MM.1S (cell line): ENCODE measurements around the gene GINM1.

ENCODE experiments used
- DNase-seq: peaks from one replicate; pipeline ENCODE4 v3.0.0-alpha.2; 2015
- H2AFZ ChIP-seq: fragments of 300-600 bp; sonication (generic); 2 replicates; pipeline ENCODE4 v1.6.0; 2016; ENCODE audit warnings: antibody characterized with exemption, low read length
- H3F3A ChIP-seq: fragments of 300-600 bp; sonication (generic); 2 replicates; pipeline ENCODE4 v1.6.1; 2016; ENCODE audit warnings: mild to moderate bottlenecking, antibody characterized with exemption, low read length, moderate library complexity, mixed read lengths; ENCODE audit not compliant: insufficient read depth
- H3K27ac ChIP-seq: fragments of 300-600 bp; sonication (generic); 2 replicates; pipeline ENCODE4 v1.5.1; 2016; ENCODE audit warnings: mild to moderate bottlenecking, low read length
- H3K27me3 ChIP-seq: fragments of 300-600 bp; sonication (generic); replicated peaks from 2 replicates; pipeline ENCODE4 v1.6.0; 2016; ENCODE audit warnings: low read length; ENCODE audit not compliant: insufficient read depth
- H3K36me3 ChIP-seq: fragments of 300-600 bp; sonication (generic); replicated peaks from 2 replicates; pipeline ENCODE4 v1.6.1; 2016; ENCODE audit warnings: mild to moderate bottlenecking, low read length, mixed read lengths; ENCODE audit not compliant: insufficient read depth
- H3K4me1 ChIP-seq: fragments of 300-600 bp; sonication (generic); 2 replicates; pipeline ENCODE4 v1.6.1; 2016; ENCODE audit warnings: low read length, mixed read lengths
- H3K4me2 ChIP-seq: fragments of 300-600 bp; sonication (generic); 2 replicates; pipeline ENCODE4 v1.6.0; 2016; ENCODE audit warnings: low read depth, low read length
- H3K4me3 ChIP-seq: fragments of 300-600 bp; sonication (generic); 2 replicates; pipeline ENCODE4 v1.5.1; 2016; ENCODE audit warnings: low read length, mixed read lengths
- H3K79me2 ChIP-seq: fragments of 300-600 bp; sonication (generic); 2 replicates; pipeline ENCODE4 v1.6.1; 2016; ENCODE audit warnings: mixed run types, low read length, mixed read lengths
- H3K9ac ChIP-seq: fragments of 300-600 bp; sonication (generic); 2 replicates; pipeline ENCODE4 v1.6.1; 2016; ENCODE audit warnings: low read length, mixed read lengths
- H3K9me2 ChIP-seq: fragments of 300-600 bp; sonication (generic); replicated peaks from 2 replicates; pipeline ENCODE4 v1.6.1; 2016; ENCODE audit warnings: mild to moderate bottlenecking, low read length, mixed read lengths; ENCODE audit not compliant: insufficient read depth
- H3K9me3 ChIP-seq: fragments of 300-600 bp; sonication (generic); replicated peaks from 2 replicates; pipeline ENCODE4 v1.6.1; 2016; ENCODE audit warnings: mild to moderate bottlenecking, low read length, mixed read lengths; ENCODE audit not compliant: insufficient read depth
- H4K20me1 ChIP-seq: fragments of 300-600 bp; sonication (generic); 2 replicates; pipeline ENCODE4 v1.6.1; 2016; ENCODE audit warnings: mild to moderate bottlenecking, low read length, moderate library complexity, mixed read lengths; ENCODE audit not compliant: insufficient read depth
- EZH2 ChIP-seq: fragments of 300-600 bp; sonication (generic); optimal IDR thresholded peaks from 2 replicates; pipeline ENCODE3; 2017; ENCODE audit warnings: low read depth, mild to moderate bottlenecking, antibody characterized with exemption, low read length, mixed read lengths
- EZH2phosphoT487 ChIP-seq: fragments of 300-600 bp; sonication (generic); IDR thresholded peaks from 2 replicates; pipeline ENCODE4 v1.6.1; 2018; ENCODE audit warnings: antibody characterized with exemption, low read length
- TF ChIP-seq, protein P1 (sequence below): fragments of 300-600 bp; sonication (generic); IDR thresholded peaks from 2 replicates; pipeline ENCODE4 v1.5.1; 2016; ENCODE audit warnings: antibody characterized with exemption, low read length, mixed read lengths

GINM1 gene, protein sequence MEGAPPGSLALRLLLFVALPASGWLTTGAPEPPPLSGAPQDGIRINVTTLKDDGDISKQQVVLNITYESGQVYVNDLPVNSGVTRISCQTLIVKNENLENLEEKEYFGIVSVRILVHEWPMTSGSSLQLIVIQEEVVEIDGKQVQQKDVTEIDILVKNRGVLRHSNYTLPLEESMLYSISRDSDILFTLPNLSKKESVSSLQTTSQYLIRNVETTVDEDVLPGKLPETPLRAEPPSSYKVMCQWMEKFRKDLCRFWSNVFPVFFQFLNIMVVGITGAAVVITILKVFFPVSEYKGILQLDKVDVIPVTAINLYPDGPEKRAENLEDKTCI

DNA sequence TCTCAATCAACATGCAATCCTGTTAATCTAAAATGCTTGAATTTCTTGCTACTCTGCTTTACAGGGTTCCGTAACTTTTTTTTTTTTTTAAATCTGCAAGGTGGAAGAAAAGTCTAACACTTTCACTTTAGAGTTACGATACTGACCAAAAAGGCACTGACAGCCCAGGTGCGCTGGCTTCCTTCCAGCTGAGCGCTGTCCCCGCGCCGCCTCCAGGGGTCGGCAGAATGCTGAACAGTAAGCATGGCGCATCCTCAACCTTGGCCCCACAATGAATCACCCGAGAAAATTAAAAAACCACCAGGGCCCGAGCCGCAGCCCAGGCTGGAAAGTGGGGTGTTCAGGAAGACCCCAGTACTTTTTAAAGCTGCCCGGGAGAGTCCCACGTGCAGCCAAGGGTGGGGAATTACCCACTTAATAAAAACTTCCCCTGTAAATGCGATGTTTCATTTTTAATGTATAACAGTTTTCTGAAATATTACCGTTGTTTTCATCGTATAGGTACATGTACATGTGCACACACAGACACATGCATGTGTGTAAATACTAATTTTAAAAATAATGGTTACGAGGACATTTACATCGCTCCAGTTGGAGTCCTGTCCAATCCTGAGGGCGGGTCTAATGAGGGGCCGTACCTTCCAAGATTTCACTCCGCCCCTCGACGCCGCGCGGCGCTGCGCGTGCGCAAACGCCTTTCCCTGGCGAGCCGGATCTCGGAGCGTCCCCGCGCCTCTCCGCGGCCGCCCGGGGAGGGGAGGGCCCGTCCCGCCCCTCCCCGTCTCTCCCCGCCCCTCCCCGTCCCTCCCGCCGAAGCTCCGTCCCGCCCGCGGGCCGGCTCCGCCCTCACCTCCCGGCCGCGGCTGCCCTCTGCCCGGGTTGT, at the start of gene GINM1:
TSS of gene GINM1 (plus strand) at position 849 of the 883 bp plus-strand sequence. CDS start 40 bp downstream, outside the sequence.
- Histone ChIP-seq H3K9ac (peak within 1 kb of the TSS; percentile 69), H3K4me2 (peak within 1 kb of the TSS; percentile 74), H3K27me3 (peaks cover 18% of the 10 kb centered on the region), H3K27ac (peak within 1 kb of the TSS; percentile 55; the same call in 1 of the 2 replicates), H3K36me3 (no peaks in the 10 kb centered on the region), H2AFZ (peak within 1 kb of the TSS; percentile 81), H3K4me1 (peaks cover 6% of the 10 kb centered on the region; the same call in 1 of the 2 replicates), H3K4me3 (peak within 1 kb of the TSS; percentile 75), H4K20me1 (no peaks in the 10 kb centered on the region), H3K9me2 (no peaks in the 10 kb centered on the region), H3K79me2 (peaks cover 22% of the 10 kb centered on the region), H3F3A (no peaks in the 10 kb centered on the region; the same call in 1 of the 2 replicates), H3K9me3 (no peaks in the 10 kb centered on the region)
- DNase-seq, result peak; percentile 86
- TF ChIP-seq EZH2phosphoT487, result no peak
- TF ChIP-seq, protein P1, sequence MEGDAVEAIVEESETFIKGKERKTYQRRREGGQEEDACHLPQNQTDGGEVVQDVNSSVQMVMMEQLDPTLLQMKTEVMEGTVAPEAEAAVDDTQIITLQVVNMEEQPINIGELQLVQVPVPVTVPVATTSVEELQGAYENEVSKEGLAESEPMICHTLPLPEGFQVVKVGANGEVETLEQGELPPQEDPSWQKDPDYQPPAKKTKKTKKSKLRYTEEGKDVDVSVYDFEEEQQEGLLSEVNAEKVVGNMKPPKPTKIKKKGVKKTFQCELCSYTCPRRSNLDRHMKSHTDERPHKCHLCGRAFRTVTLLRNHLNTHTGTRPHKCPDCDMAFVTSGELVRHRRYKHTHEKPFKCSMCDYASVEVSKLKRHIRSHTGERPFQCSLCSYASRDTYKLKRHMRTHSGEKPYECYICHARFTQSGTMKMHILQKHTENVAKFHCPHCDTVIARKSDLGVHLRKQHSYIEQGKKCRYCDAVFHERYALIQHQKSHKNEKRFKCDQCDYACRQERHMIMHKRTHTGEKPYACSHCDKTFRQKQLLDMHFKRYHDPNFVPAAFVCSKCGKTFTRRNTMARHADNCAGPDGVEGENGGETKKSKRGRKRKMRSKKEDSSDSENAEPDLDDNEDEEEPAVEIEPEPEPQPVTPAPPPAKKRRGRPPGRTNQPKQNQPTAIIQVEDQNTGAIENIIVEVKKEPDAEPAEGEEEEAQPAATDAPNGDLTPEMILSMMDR, result peak; percentile 57
- TF ChIP-seq EZH2, result no peak

DNA sequence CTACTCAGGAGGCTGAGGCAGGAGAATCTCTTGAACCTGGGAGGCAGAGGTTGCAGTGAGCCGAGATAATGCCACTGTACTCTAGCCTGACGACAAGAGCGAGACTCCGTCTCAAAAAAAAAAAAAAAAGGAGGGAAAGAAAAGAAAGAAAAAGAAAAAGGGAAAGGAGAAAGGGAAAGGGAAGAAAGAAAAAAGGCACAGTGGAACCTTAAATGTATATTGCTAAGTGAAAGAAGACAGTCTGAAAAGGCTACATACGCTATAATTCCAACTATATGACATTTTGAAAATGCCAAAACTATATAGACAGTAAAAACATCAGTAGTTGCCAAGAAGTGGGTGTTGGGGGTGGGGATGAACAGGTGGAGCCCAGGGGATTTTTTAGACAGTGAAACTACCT, 36.5 kb upstream of the GINM1 start:
- H3K4me3 ChIP-seq, result no peak overlapping the region
- H3K9ac ChIP-seq, result no peak overlapping the region
- H3K4me2 ChIP-seq, result no peak overlapping the region
- H3K9me2 ChIP-seq, result no peaks in the 10 kb centered on the region
- no peaks in the 10 kb centered on the region for H3K27me3 ChIP-seq
- no peaks in the 10 kb centered on the region for H3K79me2 ChIP-seq
- DNase-seq, result no peak
- no peak overlapping the region for H3K27ac ChIP-seq
- no peaks in the 10 kb centered on the region for H3K36me3 ChIP-seq
- H3K4me1 ChIP-seq, result no peaks in the 10 kb centered on the region
- no peaks in the 10 kb centered on the region for H3K9me3 ChIP-seq
- TF ChIP-seq EZH2phosphoT487, result no peak
- TF ChIP-seq, protein P1, result no peak
- no peak for TF ChIP-seq EZH2
- H2AFZ ChIP-seq, result no peak overlapping the region
- H3F3A ChIP-seq, result no peaks in the 10 kb centered on the region
- no peaks in the 10 kb centered on the region for H4K20me1 ChIP-seq

DNA sequence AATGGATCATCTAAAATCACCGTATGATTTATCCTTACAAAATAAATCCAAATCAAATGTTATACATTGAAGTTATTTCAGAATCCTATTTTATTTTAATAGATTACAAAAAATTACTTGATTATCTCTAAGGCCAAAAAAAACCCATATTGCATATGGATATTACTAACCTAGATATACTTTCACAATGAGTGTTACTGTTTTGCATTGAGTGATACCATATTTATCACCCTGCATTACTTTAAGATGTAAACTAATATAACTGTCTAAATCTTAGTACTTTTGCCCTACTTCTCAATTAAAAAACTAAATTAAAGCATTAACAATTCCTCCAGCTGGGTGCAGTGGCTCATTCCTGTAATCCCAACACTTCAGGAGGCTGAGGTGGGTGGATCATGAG, 31.4 kb upstream of the GINM1 start:
- Histone ChIP-seq H3K4me2 (no peak overlapping the region), H4K20me1 (no peaks in the 10 kb centered on the region), H3K27ac (no peak overlapping the region), H2AFZ (no peak overlapping the region), H3K9me2 (no peaks in the 10 kb centered on the region), H3K9ac (no peak overlapping the region), H3K4me3 (no peak overlapping the region), H3K27me3 (no peaks in the 10 kb centered on the region), H3K36me3 (no peaks in the 10 kb centered on the region), H3K4me1 (no peaks in the 10 kb centered on the region), H3K79me2 (no peaks in the 10 kb centered on the region), H3F3A (no peaks in the 10 kb centered on the region), H3K9me3 (no peaks in the 10 kb centered on the region)
- no peak for DNase-seq
- TF ChIP-seq EZH2phosphoT487 (no peak), EZH2 (no peak)
- TF ChIP-seq, protein P1, result no peak
